GM23338 (cell line): ENCODE data around the gene PLEKHA7. TPM values are rescaled to one million over a fixed set of nuclear protein-coding genes. Genes with fewer than 3 reads are reported as not detected.

Experiments used
- ATAC-seq: fragments of 200-7000 bp; cut with Tn5 transposase; 3 replicates; pipeline ENCODE4 v1.9.1; 2020
- DNase-seq: peaks from one replicate; pipeline ENCODE4 v3.0.0-alpha.2; 2015; ENCODE audit warnings: low spot score
- H2AFZ ChIP-seq: fragments of 200-600 bp; sonication (generic); 2 replicates; pipeline ENCODE4 v1.8.0; 2016; ENCODE audit warnings: antibody characterized with exemption, mild to moderate bottlenecking, moderate library complexity
- H3F3A ChIP-seq: fragments of 200-600 bp; sonication (generic); replicated peaks from 2 replicates; pipeline ENCODE4 v1.8.0; 2017; ENCODE audit warnings: antibody characterized with exemption, mixed run types, low read depth
- H3K27ac ChIP-seq: fragments of 200-600 bp; sonication (generic); 2 replicates; pipeline ENCODE4 v1.6.1; 2016; ENCODE audit warnings: low read depth
- H3K27me3 ChIP-seq: fragments of 200-600 bp; sonication (generic); 2 replicates; pipeline ENCODE4 v1.8.0; 2016; ENCODE audit warnings: mild to moderate bottlenecking, mixed run types, moderate library complexity; ENCODE audit not compliant: insufficient read depth
- H3K36me3 ChIP-seq: fragments of 200-600 bp; sonication (generic); 2 replicates; pipeline ENCODE4 v1.8.0; 2016; ENCODE audit warnings: mild to moderate bottlenecking; ENCODE audit not compliant: insufficient read depth
- H3K4me1 ChIP-seq: fragments of 200-600 bp; sonication (generic); 2 replicates; pipeline ENCODE4 v1.8.0; 2016; ENCODE audit warnings: mild to moderate bottlenecking, moderate library complexity; ENCODE audit not compliant: insufficient read depth
- H3K4me2 ChIP-seq: fragments of 200-600 bp; sonication (generic); 2 replicates; pipeline ENCODE4 v1.7.1; 2017; ENCODE audit warnings: mixed run types
- H3K4me3 ChIP-seq: fragments of 200-600 bp; sonication (generic); 2 replicates; pipeline ENCODE4 v1.6.1; 2016; ENCODE audit warnings: mixed run types
- H3K79me2 ChIP-seq: fragments of 200-600 bp; sonication (generic); replicated peaks from 2 replicates; pipeline ENCODE4 v1.8.0; 2017; ENCODE audit warnings: mild to moderate bottlenecking; ENCODE audit not compliant: insufficient read depth
- H3K9me2 ChIP-seq: fragments of 200-600 bp; sonication (generic); 2 replicates; pipeline ENCODE4 v1.8.0; 2017; ENCODE audit not compliant: insufficient read depth
- H4K20me1 ChIP-seq: fragments of 200-600 bp; sonication (generic); replicated peaks from 2 replicates; pipeline ENCODE4 v1.8.0; 2017; ENCODE audit warnings: mild to moderate bottlenecking; ENCODE audit not compliant: insufficient read depth
- H3K27ac Mint-ChIP-seq: 2 replicates; pipeline ENCODE4 v1.8.0; 2020; ENCODE audit warnings: inconsistent platforms, mild to moderate bottlenecking, moderate library complexity, mixed read lengths
- H3K27me3 Mint-ChIP-seq: 3 replicates; pipeline ENCODE4 v1.8.0; 2022; ENCODE audit warnings: low read depth, mild to moderate bottlenecking, moderate library complexity, mixed read lengths, inconsistent platforms; ENCODE audit not compliant: insufficient read depth, poor library complexity
- H3K36me3 Mint-ChIP-seq: 3 replicates; pipeline ENCODE4 v1.8.0; 2021; ENCODE audit warnings: low read depth, mild to moderate bottlenecking, inconsistent platforms, moderate library complexity, mixed read lengths
- H3K4me1 Mint-ChIP-seq: 3 replicates; pipeline ENCODE4 v1.8.0; 2020; ENCODE audit warnings: mild to moderate bottlenecking, inconsistent platforms, mixed read lengths
- H3K4me3 Mint-ChIP-seq: 3 replicates; pipeline ENCODE4 v1.8.0; 2021; ENCODE audit warnings: moderate library complexity, mild to moderate bottlenecking, inconsistent platforms, mixed read lengths
- H3K9me3 Mint-ChIP-seq: 3 replicates; pipeline ENCODE4 v1.8.0; 2020; ENCODE audit warnings: moderate library complexity, mild to moderate bottlenecking, inconsistent platforms, mixed read lengths
- EZH2 ChIP-seq: fragments of 200-600 bp; sonication (generic); IDR thresholded peaks from one replicate; pipeline ENCODE4 v1.8.0; 2017; ENCODE audit warnings: antibody characterized with exemption, mild to moderate bottlenecking, low read depth; ENCODE audit not compliant: unreplicated experiment
- EZH2phosphoT487 ChIP-seq: fragments of 200-600 bp; sonication (generic); IDR thresholded peaks from one replicate; pipeline ENCODE4 v1.8.1; 2018; ENCODE audit warnings: antibody characterized with exemption; ENCODE audit not compliant: unreplicated experiment
- JUNB ChIP-seq: IDR thresholded peaks from one replicate; pipeline ENCODE4 v1.6.1; 2016; ENCODE audit warnings: antibody characterized with exemption; ENCODE audit not compliant: unreplicated experiment
- NANOG ChIP-seq: IDR thresholded peaks from 2 replicates; pipeline ENCODE4 v1.6.1; 2016; ENCODE audit warnings: antibody characterized with exemption, borderline replicate concordance
- REST ChIP-seq: IDR thresholded peaks from one replicate; pipeline ENCODE4 v1.6.1; 2018; ENCODE audit warnings: antibody characterized with exemption; ENCODE audit not compliant: unreplicated experiment
- ZNF462 ChIP-seq: fragments of 250-450 bp; sonication (Bioruptor Pico); IDR thresholded peaks from 2 replicates; pipeline ENCODE4 v1.5.0; 2020; ENCODE audit warnings: mild to moderate bottlenecking, moderate library complexity
- polyA plus RNA-seq: library from polyadenylated mRNA; unstranded; fragments of >200 nt; fragmentation: Nextera tagmentation; extraction: Ambion mirVana; gene quantifications from 2 replicates; pipeline ENCODE4 v1.2.1, GENCODE V29; 2016
- total RNA-seq: library from RNA; depleted of rRNA; stranded (reverse); fragments of >200 nt; shearing (Covaris generic); gene quantifications from 2 replicates; pipeline ENCODE4 v1.2.3, GENCODE V29; 2014

Gene PLEKHA7
- total and polyA plus RNA-seq, 2 experiments from 2014 or later = 9.7 to 15.8 TPM

GRCh38 chr11:16902182-16902581 is 112.0 kb downstream of the PLEKHA7 start:
- H3K36me3 Mint-ChIP-seq = peaks cover 6% of the 10 kb centered on the region
- DNase-seq (no peak), ATAC-seq (no peak)
- Histone ChIP-seq H3K4me1 (peaks cover 36% of the 10 kb centered on the region), H4K20me1 (no peaks in the 10 kb centered on the region), H3K4me3 (no peak overlapping the region), H3K36me3 (no peaks in the 10 kb centered on the region), H3K27me3 (no peaks in the 10 kb centered on the region), H3K9me2 (no peaks in the 10 kb centered on the region; the same call in 1 of the 2 replicates), H3F3A (no peaks in the 10 kb centered on the region), H3K4me2 (no peak overlapping the region), H3K79me2 (no peaks in the 10 kb centered on the region), H2AFZ (no peak overlapping the region), H3K27ac (no peak overlapping the region)
- H3K27me3 Mint-ChIP-seq = no peaks in the 10 kb centered on the region
- H3K4me3 Mint-ChIP-seq = no peak overlapping the region
- TF ChIP-seq JUNB = no peak
- no peak for TF ChIP-seq REST
- no peak for TF ChIP-seq NANOG
- TF ChIP-seq EZH2 = no peak
- TF ChIP-seq EZH2phosphoT487 = no peak
- TF ChIP-seq ZNF462 (CRISPR knock-in tag) = no peak
- H3K4me1 Mint-ChIP-seq = peaks cover 36% of the 10 kb centered on the region
- no peak overlapping the region for H3K27ac Mint-ChIP-seq
- H3K9me3 Mint-ChIP-seq = peaks cover 5% of the 10 kb centered on the region
